ENCODE results near the gene ANKRD33B. TPM values are rescaled to one million over a fixed set of nuclear protein-coding genes. Genes with fewer than 3 reads are reported as not detected.
A peak's percentile ranks its signal among the peaks of the same experiment; 100 is the strongest.

Gene ANKRD33B
- total RNA-seq, 1 donor from 2014 or later: 2.2 TPM

GRCh38 chr5:10519729-10520128, 44.1 kb upstream of the ANKRD33B start:
- Histone ChIP-seq H3K27ac (no peak overlapping the region), H3K36me3 (no peaks in the 10 kb centered on the region), H3K9me3 (ENCODE audit: low read depth) (no peaks in the 10 kb centered on the region), H4K20me1 (ENCODE audit: low read depth) (no peaks in the 10 kb centered on the region), H3K4me1 (no peaks in the 10 kb centered on the region), H3K4me2 (no peak overlapping the region), H3K27me3 (no peaks in the 10 kb centered on the region), H2AFZ (replicated peaks) (no peak overlapping the region), H3F3A (ENCODE audit: low read depth) (no peaks in the 10 kb centered on the region), H3K4me3 (no peak overlapping the region), H3K9ac (no peak overlapping the region), H3K79me2 (ENCODE audit: low read depth) (no peaks in the 10 kb centered on the region)
- no peaks in the 10 kb centered on the region for H3K27me3 Mint-ChIP-seq (ENCODE audit: insufficient read depth, low read depth)
- H3K9me3 Mint-ChIP-seq: peaks cover 20% of the 10 kb centered on the region
- no peak overlapping the region for H3K27ac Mint-ChIP-seq
- H3K36me3 Mint-ChIP-seq: peaks cover 6% of the 10 kb centered on the region
- TF ChIP-seq, protein P1, sequence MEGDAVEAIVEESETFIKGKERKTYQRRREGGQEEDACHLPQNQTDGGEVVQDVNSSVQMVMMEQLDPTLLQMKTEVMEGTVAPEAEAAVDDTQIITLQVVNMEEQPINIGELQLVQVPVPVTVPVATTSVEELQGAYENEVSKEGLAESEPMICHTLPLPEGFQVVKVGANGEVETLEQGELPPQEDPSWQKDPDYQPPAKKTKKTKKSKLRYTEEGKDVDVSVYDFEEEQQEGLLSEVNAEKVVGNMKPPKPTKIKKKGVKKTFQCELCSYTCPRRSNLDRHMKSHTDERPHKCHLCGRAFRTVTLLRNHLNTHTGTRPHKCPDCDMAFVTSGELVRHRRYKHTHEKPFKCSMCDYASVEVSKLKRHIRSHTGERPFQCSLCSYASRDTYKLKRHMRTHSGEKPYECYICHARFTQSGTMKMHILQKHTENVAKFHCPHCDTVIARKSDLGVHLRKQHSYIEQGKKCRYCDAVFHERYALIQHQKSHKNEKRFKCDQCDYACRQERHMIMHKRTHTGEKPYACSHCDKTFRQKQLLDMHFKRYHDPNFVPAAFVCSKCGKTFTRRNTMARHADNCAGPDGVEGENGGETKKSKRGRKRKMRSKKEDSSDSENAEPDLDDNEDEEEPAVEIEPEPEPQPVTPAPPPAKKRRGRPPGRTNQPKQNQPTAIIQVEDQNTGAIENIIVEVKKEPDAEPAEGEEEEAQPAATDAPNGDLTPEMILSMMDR (IDR thresholded peaks at IDR 0.05): no peak
- no peak for TF ChIP-seq EZH2 (IDR thresholded peaks at IDR 0.05)
- H3K4me3 Mint-ChIP-seq: no peak overlapping the region
- H3K4me1 Mint-ChIP-seq: peaks cover 10% of the 10 kb centered on the region
- no peak for DNase-seq (ENCODE audit: low spot score)

- H3K27me3 Mint-ChIP-seq (ENCODE audit: insufficient read depth, low read depth): no peaks in the 10 kb centered on the region
- Histone ChIP-seq H3K79me2 (ENCODE audit: low read depth) (no peaks in the 10 kb centered on the region), H4K20me1 (ENCODE audit: low read depth) (no peaks in the 10 kb centered on the region), H3K4me1 (no peaks in the 10 kb centered on the region), H3K36me3 (no peaks in the 10 kb centered on the region), H3K4me2 (no peak overlapping the region), H3K4me3 (no peak overlapping the region), H3F3A (ENCODE audit: low read depth) (no peaks in the 10 kb centered on the region), H3K27me3 (no peaks in the 10 kb centered on the region), H3K27ac (no peak overlapping the region), H2AFZ (replicated peaks) (no peak overlapping the region), H3K9me3 (ENCODE audit: low read depth) (no peaks in the 10 kb centered on the region), H3K9ac (no peak overlapping the region)
- no peak overlapping the region for H3K27ac Mint-ChIP-seq
- TF ChIP-seq, protein P1 (IDR thresholded peaks at IDR 0.05): no peak
- TF ChIP-seq EZH2 (IDR thresholded peaks at IDR 0.05) (no peak), EZH2phosphoT487 (IDR thresholded peaks at IDR 0.05) (no peak)
- H3K4me3 Mint-ChIP-seq: no peak overlapping the region
- DNase-seq (ENCODE audit: low spot score): no peak
- peaks cover 10% of the 10 kb centered on the region for H3K4me1 Mint-ChIP-seq
- H3K9me3 Mint-ChIP-seq: peaks cover 15% of the 10 kb centered on the region
- H3K36me3 Mint-ChIP-seq: peaks cover 6% of the 10 kb centered on the region
Measured at GRCh38 chr5:10520706-10521105, 43.2 kb upstream of the ANKRD33B start.

- Histone ChIP-seq H3K4me2 (no peak overlapping the region), H3K27ac (no peak overlapping the region), H3F3A (ENCODE audit: low read depth) (no peaks in the 10 kb centered on the region), H3K27me3 (no peaks in the 10 kb centered on the region), H3K79me2 (ENCODE audit: low read depth) (no peaks in the 10 kb centered on the region), H3K36me3 (no peaks in the 10 kb centered on the region), H3K4me1 (no peaks in the 10 kb centered on the region), H3K4me3 (no peak overlapping the region), H3K9ac (no peak overlapping the region), H4K20me1 (ENCODE audit: low read depth) (no peaks in the 10 kb centered on the region), H2AFZ (replicated peaks) (no peak overlapping the region), H3K9me3 (ENCODE audit: low read depth) (no peaks in the 10 kb centered on the region)
- Mint-ChIP-seq H3K27me3 (ENCODE audit: insufficient read depth, low read depth) (no peaks in the 10 kb centered on the region), H3K4me1 (peaks cover 10% of the 10 kb centered on the region), H3K4me3 (no peak overlapping the region), H3K9me3 (peaks cover 14% of the 10 kb centered on the region), H3K27ac (no peak overlapping the region), H3K36me3 (peaks cover 6% of the 10 kb centered on the region)
- no peak for DNase-seq (ENCODE audit: low spot score)
- no peak for TF ChIP-seq EZH2 (IDR thresholded peaks at IDR 0.05)
- TF ChIP-seq, protein P1 (IDR thresholded peaks at IDR 0.05): peak; percentile 46
Measured at GRCh38 chr5:10521466-10522223, 42.2 kb upstream of the ANKRD33B start.

Measured in neural progenitor cell (in vitro differentiated cells).